ENCODE measurements around the gene HS3ST5.

HS3ST5 gene

GRCh38 chr6:114090626-114091025 is 252.2 kb downstream of the HS3ST5 start:
- TF ChIP-seq CTCF (IDR thresholded peaks at IDR 0.05; ENCODE audit: borderline replicate concordance, control extremely low read depth, extremely low read depth, insufficient read depth, missing control alignments): no peak

GRCh38 chr6:114087496-114087895 is 255.3 kb downstream of the HS3ST5 start:
- no peak for DNase-seq (ENCODE audit: low spot score)
- in situ Hi-C loops (cut with MboI; ENCODE audit: low sequenced_read_pairs, unreplicated experiment): no loop called here
- no peak for TF ChIP-seq CTCF (IDR thresholded peaks at IDR 0.05; ENCODE audit: borderline replicate concordance, control extremely low read depth, extremely low read depth, insufficient read depth, missing control alignments)

More at GRCh38 chr6:114090626-114091025, 252.2 kb downstream of the HS3ST5 start:
- DNase-seq (ENCODE audit: low spot score): no peak
- in situ Hi-C loops (cut with MboI; ENCODE audit: low sequenced_read_pairs, unreplicated experiment): no loop called here

GRCh38 chr6:114085211-114085610 is 257.6 kb downstream of the HS3ST5 start:
- in situ Hi-C loops (cut with MboI; ENCODE audit: low sequenced_read_pairs, unreplicated experiment): no loop called here
- TF ChIP-seq CTCF (IDR thresholded peaks at IDR 0.05; ENCODE audit: borderline replicate concordance, control extremely low read depth, extremely low read depth, insufficient read depth, missing control alignments): no peak
- no peak for DNase-seq (ENCODE audit: low spot score)

- no peak for DNase-seq (ENCODE audit: low spot score)
- no peak for TF ChIP-seq CTCF (IDR thresholded peaks at IDR 0.05; ENCODE audit: borderline replicate concordance, control extremely low read depth, extremely low read depth, insufficient read depth, missing control alignments)
- in situ Hi-C loops (cut with MboI; ENCODE audit: low sequenced_read_pairs, unreplicated experiment): no loop called here
These were observed 258.4 kb downstream of the HS3ST5 start for GRCh38 chr6:114084327-114084890.

- no peak for TF ChIP-seq CTCF (IDR thresholded peaks at IDR 0.05; ENCODE audit: borderline replicate concordance, control extremely low read depth, extremely low read depth, insufficient read depth, missing control alignments)
- DNase-seq (ENCODE audit: low spot score): no peak
- in situ Hi-C loops (cut with MboI; ENCODE audit: low sequenced_read_pairs, unreplicated experiment): no loop called here
These were observed 259.6 kb downstream of the HS3ST5 start for GRCh38 chr6:114083251-114083650.

GRCh38 chr6:114081730-114082129 is 261.1 kb downstream of the HS3ST5 start:
- in situ Hi-C loops (cut with MboI; ENCODE audit: low sequenced_read_pairs, unreplicated experiment): no loop called here
- no peak for TF ChIP-seq CTCF (IDR thresholded peaks at IDR 0.05; ENCODE audit: borderline replicate concordance, control extremely low read depth, extremely low read depth, insufficient read depth, missing control alignments)
- DNase-seq (ENCODE audit: low spot score): no peak
